ENCODE results near the gene ZFAND3.
"Not testable (repeated sequence)": the region's sequence is repeated elsewhere in the genome, so short reads cannot be mapped to it uniquely, and the experiment has no call there.

Gene ZFAND3

GRCh38 chr6:37940074-37940847 lies 120.7 kb downstream of the ZFAND3 start:
- DNase-seq: no peak

GRCh38 chr6:37941871-37942270 lies 122.3 kb downstream of the ZFAND3 start:
- no peak for DNase-seq

GRCh38 chr6:37942606-37943376 lies 123.3 kb downstream of the ZFAND3 start:
- DNase-seq: no peak

GRCh38 chr6:37943436-37944058 lies 124.0 kb downstream of the ZFAND3 start:
- DNase-seq: no peak

- DNase-seq: no peak
Measured at GRCh38 chr6:37946057-37946456, 126.5 kb downstream of the ZFAND3 start.

GRCh38 chr6:37947468-37947867 lies 127.9 kb downstream of the ZFAND3 start:
- DNase-seq: no peak

- DNase-seq: not testable (repeated sequence)
Measured at GRCh38 chr6:37948584-37948983, 129.1 kb downstream of the ZFAND3 start.

GRCh38 chr6:37952027-37952426 lies 132.5 kb downstream of the ZFAND3 start:
- DNase-seq: no peak

GRCh38 chr6:37954791-37955190 lies 135.3 kb downstream of the ZFAND3 start:
- no peak for DNase-seq

- no peak for DNase-seq
Measured at GRCh38 chr6:37956711-37957275, 137.3 kb downstream of the ZFAND3 start.

- no peak for DNase-seq
Measured at GRCh38 chr6:37959061-37959460, 139.5 kb downstream of the ZFAND3 start.

- no peak for DNase-seq
Measured at GRCh38 chr6:37960139-37960935, 140.8 kb downstream of the ZFAND3 start.

- peak; percentile 9 for DNase-seq
Measured at GRCh38 chr6:37962481-37963080, 143.1 kb downstream of the ZFAND3 start.

GRCh38 chr6:37965964-37966676 lies 146.6 kb downstream of the ZFAND3 start:
- no peak for DNase-seq

GRCh38 chr6:37966801-37967200 lies 147.3 kb downstream of the ZFAND3 start:
- no peak for DNase-seq

GRCh38 chr6:37967651-37968050 lies 148.1 kb downstream of the ZFAND3 start:
- no peak for DNase-seq

GRCh38 chr6:37971266-37971665 lies 151.7 kb downstream of the ZFAND3 start:
- no peak for DNase-seq

GRCh38 chr6:37971711-37972390 lies 152.3 kb downstream of the ZFAND3 start:
- DNase-seq: no peak

GRCh38 chr6:37972994-37973757 lies 153.6 kb downstream of the ZFAND3 start:
- no peak for DNase-seq

GRCh38 chr6:37974381-37974780 lies 154.9 kb downstream of the ZFAND3 start:
- no peak for DNase-seq
